ENCODE measurements around the gene SMAP2. TPM values are rescaled to one million over a fixed set of nuclear protein-coding genes. Genes with fewer than 3 reads are reported as not detected.

The SMAP2 gene
- polyA plus RNA-seq, 2 of the 4 experiments (the other 2 are of a cell fraction) = 6.4 to 7.7 TPM

- no peak for TF ChIP-seq HOXB5 (CRISPR knock-in tag; IDR thresholded peaks at IDR 0.05)
- TF ChIP-seq FOSB (CRISPR knock-in tag; IDR thresholded peaks at IDR 0.05) = no peak
- TF ChIP-seq CTCF (IDR thresholded peaks at IDR 0.05) = no peak
- TF ChIP-seq NR3C1 (IDR thresholded peaks at IDR 0.05) = no peak
- no peak for TF ChIP-seq MAZ (IDR thresholded peaks at IDR 0.05; ENCODE audit: borderline replicate concordance, low read depth, low read length)
- no peak for TF ChIP-seq MAFK (IDR thresholded peaks at IDR 0.05; ENCODE audit: partially characterized antibody)
- no peak for TF ChIP-seq PBX3 (IDR thresholded peaks at IDR 0.05)
- TF ChIP-seq HES2 (IDR thresholded peaks at IDR 0.05) = no peak
- no peak for TF ChIP-seq TP53 (CRISPR knock-in tag; IDR thresholded peaks at IDR 0.05)
- no peak for TF ChIP-seq CHD2 (IDR thresholded peaks at IDR 0.05; ENCODE audit: low read length, partially characterized antibody)
- no peak for TF ChIP-seq NPAS2 (CRISPR knock-in tag; IDR thresholded peaks at IDR 0.05; ENCODE audit: borderline replicate concordance)
- TF ChIP-seq MAX (IDR thresholded peaks at IDR 0.05) = no peak
- no peak for TF ChIP-seq JUNB (IDR thresholded peaks at IDR 0.05)
- TF ChIP-seq HOXB13 (CRISPR knock-in tag; IDR thresholded peaks at IDR 0.05; ENCODE audit: low read depth) = no peak
- TF ChIP-seq RNF2 (IDR thresholded peaks at IDR 0.05; ENCODE audit: borderline replicate concordance, low read depth) = no peak
- TF ChIP-seq GATA3 (IDR thresholded peaks at IDR 0.05; ENCODE audit: borderline replicate concordance) = no peak
- 0% methylated on average over 1 of the region's 1 CpG for WGBS (ENCODE audit: missing lambda C conversion rate)
- ChIA-PET CTCF (interaction anchor here (2.1 to 2.5 kb wide), 2 partner anchors 64 to 227 kb away, joined by 6 to 7 read pairs; no protein-coding TSS in a partner anchor), POLR2A (no interaction called here)
- Histone ChIP-seq H3K4me2 (no peak overlapping the region), H3K4me3 (no peak overlapping the region), H3K4me1 (peaks cover 12% of the 10 kb centered on the region; the same call in 2 of the 3 replicates), H3K27ac (no peak overlapping the region), H3K9me3 (no peaks in the 10 kb centered on the region)
- ATAC-seq (no peak), FAIRE-seq (no peak), DNase-seq (ENCODE audit: low read depth in 1 of 2, low spot score in 1 of 2) (no peak)
Observed at GRCh38 chr1:40379785-40380452, 6.4 kb downstream of the SMAP2 start.

- 84% methylated on average over 4 of the region's 4 CpGs for WGBS (ENCODE audit: missing lambda C conversion rate)
- POLR2A ChIA-PET = no interaction called here
- H3K4me3 ChIP-seq = no peak overlapping the region
- ATAC-seq (no peak), DNase-seq (ENCODE audit: low read depth in 1 of 2, low spot score in 1 of 2) (no peak), FAIRE-seq (no peak)
- no peak for TF ChIP-seq SMC3 (IDR thresholded peaks at IDR 0.05)
- TF ChIP-seq FOSB (CRISPR knock-in tag; IDR thresholded peaks at IDR 0.05) = no peak
- TF ChIP-seq KDM1A (IDR thresholded peaks at IDR 0.05; ENCODE audit: low read depth) = no peak
- no peak for TF ChIP-seq CBX2 (IDR thresholded peaks at IDR 0.05; ENCODE audit: borderline replicate concordance, low read depth)
- TF ChIP-seq KDM5A (IDR thresholded peaks at IDR 0.05) = no peak
- TF ChIP-seq, protein P1, sequence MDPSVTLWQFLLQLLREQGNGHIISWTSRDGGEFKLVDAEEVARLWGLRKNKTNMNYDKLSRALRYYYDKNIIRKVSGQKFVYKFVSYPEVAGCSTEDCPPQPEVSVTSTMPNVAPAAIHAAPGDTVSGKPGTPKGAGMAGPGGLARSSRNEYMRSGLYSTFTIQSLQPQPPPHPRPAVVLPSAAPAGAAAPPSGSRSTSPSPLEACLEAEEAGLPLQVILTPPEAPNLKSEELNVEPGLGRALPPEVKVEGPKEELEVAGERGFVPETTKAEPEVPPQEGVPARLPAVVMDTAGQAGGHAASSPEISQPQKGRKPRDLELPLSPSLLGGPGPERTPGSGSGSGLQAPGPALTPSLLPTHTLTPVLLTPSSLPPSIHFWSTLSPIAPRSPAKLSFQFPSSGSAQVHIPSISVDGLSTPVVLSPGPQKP (IDR thresholded peaks at IDR 0.05; ENCODE audit: low read depth, low read length) = no peak
- TF ChIP-seq HES2 (IDR thresholded peaks at IDR 0.05) = no peak
- no peaks in the 10 kb centered on the region for H3K9me3 ChIP-seq
- no peak overlapping the region for H3K27ac ChIP-seq
- CTCF ChIA-PET = interaction anchor here (1.6 to 2.5 kb wide), 2 partner anchors 228 to 237 kb away, joined by 4 to 7 read pairs; no protein-coding TSS in a partner anchor
- H3K4me1 ChIP-seq = peaks cover 7% of the 10 kb centered on the region; the same call in 1 of the 3 replicates
- no peak overlapping the region for H3K4me2 ChIP-seq
Observed at GRCh38 chr1:40380817-40381216, 7.3 kb downstream of the SMAP2 start.

Measured in A549 (cell line).